ENCODE data around the gene RBM42. TPM values are rescaled to one million over a fixed set of nuclear protein-coding genes. Genes with fewer than 3 reads are reported as not detected.

RBM42 gene
- total RNA-seq, 1 experiment from 2014 or later: 87.7 TPM

DNA sequence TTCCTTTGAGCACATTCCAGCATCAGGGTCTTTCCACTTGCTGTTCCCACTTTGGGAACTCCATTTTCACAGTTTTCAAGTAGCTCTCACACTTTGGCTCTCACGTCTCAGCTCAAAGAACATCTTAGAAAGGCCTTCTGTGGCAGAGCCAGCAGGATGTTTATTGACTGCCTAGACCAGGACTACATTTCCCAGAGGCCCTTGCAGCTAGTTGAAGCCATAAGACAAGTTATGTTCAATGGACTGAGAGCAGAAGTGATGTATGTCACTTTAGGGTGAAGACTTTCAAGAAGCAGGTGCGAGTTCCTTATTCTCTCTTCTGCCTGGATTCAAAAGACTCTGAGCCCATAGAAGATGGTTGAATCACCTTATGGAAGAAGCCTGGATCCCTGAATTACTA lies 20.6 kb upstream of the RBM42 start:
- TF ChIP-seq, protein P1, sequence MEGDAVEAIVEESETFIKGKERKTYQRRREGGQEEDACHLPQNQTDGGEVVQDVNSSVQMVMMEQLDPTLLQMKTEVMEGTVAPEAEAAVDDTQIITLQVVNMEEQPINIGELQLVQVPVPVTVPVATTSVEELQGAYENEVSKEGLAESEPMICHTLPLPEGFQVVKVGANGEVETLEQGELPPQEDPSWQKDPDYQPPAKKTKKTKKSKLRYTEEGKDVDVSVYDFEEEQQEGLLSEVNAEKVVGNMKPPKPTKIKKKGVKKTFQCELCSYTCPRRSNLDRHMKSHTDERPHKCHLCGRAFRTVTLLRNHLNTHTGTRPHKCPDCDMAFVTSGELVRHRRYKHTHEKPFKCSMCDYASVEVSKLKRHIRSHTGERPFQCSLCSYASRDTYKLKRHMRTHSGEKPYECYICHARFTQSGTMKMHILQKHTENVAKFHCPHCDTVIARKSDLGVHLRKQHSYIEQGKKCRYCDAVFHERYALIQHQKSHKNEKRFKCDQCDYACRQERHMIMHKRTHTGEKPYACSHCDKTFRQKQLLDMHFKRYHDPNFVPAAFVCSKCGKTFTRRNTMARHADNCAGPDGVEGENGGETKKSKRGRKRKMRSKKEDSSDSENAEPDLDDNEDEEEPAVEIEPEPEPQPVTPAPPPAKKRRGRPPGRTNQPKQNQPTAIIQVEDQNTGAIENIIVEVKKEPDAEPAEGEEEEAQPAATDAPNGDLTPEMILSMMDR (IDR thresholded peaks at IDR 0.05; ENCODE audit: unreplicated experiment): no peak
- no peaks in the 10 kb centered on the region for H3K4me1 Mint-ChIP-seq (ENCODE audit: insufficient read depth, unreplicated experiment)
- CTCF ChIA-PET: no interaction called here
- H3K36me3 Mint-ChIP-seq (ENCODE audit: insufficient read depth, unreplicated experiment): peaks cover 10% of the 10 kb centered on the region
- no TSS peak for BruUV-seq (replicated peaks)
- no peak for DNase-seq (ENCODE audit: unreplicated experiment)
- intact Hi-C loops (cut with micrococcal nuclease): no loop called here
- peaks cover 7% of the 10 kb centered on the region for H3K9me3 Mint-ChIP-seq (ENCODE audit: unreplicated experiment)
- no peak overlapping the region for H3K4me3 Mint-ChIP-seq (ENCODE audit: unreplicated experiment)
- POLR2A ChIA-PET: interaction anchor here (1.3 kb wide), 1 partner anchor 36 kb away, joined by 4 read pairs; no protein-coding TSS in a partner anchor
- H3K27me3 Mint-ChIP-seq (ENCODE audit: insufficient read depth, unreplicated experiment): no peaks in the 10 kb centered on the region
- H3K27ac Mint-ChIP-seq (ENCODE audit: low read depth, unreplicated experiment): no peak overlapping the region

DNA sequence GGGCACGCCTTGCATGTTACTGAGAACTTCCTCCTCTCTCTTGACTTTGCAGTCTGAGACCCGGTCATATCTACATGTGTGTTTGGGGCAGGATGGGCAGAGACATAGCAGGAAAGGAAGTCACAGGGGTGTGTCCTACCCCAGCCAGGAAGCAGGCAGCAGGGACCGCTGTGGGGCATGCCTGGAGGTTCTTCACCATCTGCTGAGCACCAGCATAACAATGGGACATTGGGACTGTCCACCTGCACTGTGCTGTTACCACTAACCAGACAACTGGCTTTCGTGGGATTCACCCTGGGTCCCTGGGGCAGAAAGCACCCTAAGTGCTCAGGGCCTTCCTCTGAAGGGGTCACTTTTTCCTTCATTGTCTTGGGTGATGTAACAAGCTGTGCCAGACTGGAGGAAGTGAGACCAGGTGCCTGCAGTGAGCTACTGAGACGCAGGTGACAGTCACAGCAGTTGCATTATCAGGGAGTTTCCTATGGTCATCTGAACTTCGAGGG lies 18.9 kb upstream of the RBM42 start:
- DNase-seq (ENCODE audit: unreplicated experiment): no peak
- H3K9me3 Mint-ChIP-seq (ENCODE audit: unreplicated experiment): peaks cover 7% of the 10 kb centered on the region
- no peaks in the 10 kb centered on the region for H3K27me3 Mint-ChIP-seq (ENCODE audit: insufficient read depth, unreplicated experiment)
- BruUV-seq (replicated peaks): no TSS peak
- intact Hi-C loops (cut with micrococcal nuclease): no loop called here
- H3K4me3 Mint-ChIP-seq (ENCODE audit: unreplicated experiment): no peak overlapping the region
- H3K4me1 Mint-ChIP-seq (ENCODE audit: insufficient read depth, unreplicated experiment): no peaks in the 10 kb centered on the region
- TF ChIP-seq, protein P1 (IDR thresholded peaks at IDR 0.05; ENCODE audit: unreplicated experiment): no peak
- H3K27ac Mint-ChIP-seq (ENCODE audit: low read depth, unreplicated experiment): no peak overlapping the region
- ChIA-PET CTCF (interaction anchor here (0.9 kb wide), 1 partner anchor 38 kb away, joined by 3 read pairs; the partner anchor contains the start of gene COX6B1), POLR2A (no interaction called here)
- peaks cover 10% of the 10 kb centered on the region for H3K36me3 Mint-ChIP-seq (ENCODE audit: insufficient read depth, unreplicated experiment)

DNA sequence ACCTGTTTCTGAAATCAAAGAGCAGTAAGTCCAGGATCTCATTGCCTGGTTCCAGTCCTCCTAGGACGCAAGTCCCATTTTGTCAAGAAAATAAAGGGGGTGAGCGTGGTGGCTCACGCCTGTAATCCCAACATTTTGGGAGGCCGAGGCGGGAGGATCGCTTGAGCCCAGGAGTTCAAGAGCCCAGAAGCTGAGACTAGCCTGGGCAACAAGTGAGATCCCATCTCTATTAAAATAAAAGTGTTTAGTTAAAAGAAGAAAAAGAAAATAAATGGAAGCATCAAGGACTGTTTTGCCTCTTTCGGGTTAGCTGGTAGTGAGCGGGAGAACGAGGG lies 16.6 kb upstream of the RBM42 start:
- Mint-ChIP-seq H3K9me3 (ENCODE audit: unreplicated experiment) (peaks cover 7% of the 10 kb centered on the region), H3K27ac (ENCODE audit: low read depth, unreplicated experiment) (peak overlapping the region; percentile 81), H3K27me3 (ENCODE audit: insufficient read depth, unreplicated experiment) (no peaks in the 10 kb centered on the region), H3K4me1 (ENCODE audit: insufficient read depth, unreplicated experiment) (no peaks in the 10 kb centered on the region), H3K36me3 (ENCODE audit: insufficient read depth, unreplicated experiment) (peaks cover 18% of the 10 kb centered on the region), H3K4me3 (ENCODE audit: unreplicated experiment) (peak overlapping the region; percentile 82)
- CTCF ChIA-PET: interaction anchor here (0.7 to 2.0 kb wide), 4 partner anchors 22 to 898 kb away, joined by 3 to 17 read pairs (median 4); no protein-coding TSS in a partner anchor
- no TSS peak for BruUV-seq (replicated peaks)
- POLR2A ChIA-PET: interaction anchor here (0.6 to 3.1 kb wide), 11 partner anchors 14 to 676 kb away, joined by 3 to 12 read pairs (median 3); partner anchors contain the start of genes COX6B1 and UPK1A
- DNase-seq (ENCODE audit: unreplicated experiment): no peak
- TF ChIP-seq, protein P1 (IDR thresholded peaks at IDR 0.05; ENCODE audit: unreplicated experiment): no peak
- intact Hi-C loops (cut with micrococcal nuclease): no loop called here

DNA sequence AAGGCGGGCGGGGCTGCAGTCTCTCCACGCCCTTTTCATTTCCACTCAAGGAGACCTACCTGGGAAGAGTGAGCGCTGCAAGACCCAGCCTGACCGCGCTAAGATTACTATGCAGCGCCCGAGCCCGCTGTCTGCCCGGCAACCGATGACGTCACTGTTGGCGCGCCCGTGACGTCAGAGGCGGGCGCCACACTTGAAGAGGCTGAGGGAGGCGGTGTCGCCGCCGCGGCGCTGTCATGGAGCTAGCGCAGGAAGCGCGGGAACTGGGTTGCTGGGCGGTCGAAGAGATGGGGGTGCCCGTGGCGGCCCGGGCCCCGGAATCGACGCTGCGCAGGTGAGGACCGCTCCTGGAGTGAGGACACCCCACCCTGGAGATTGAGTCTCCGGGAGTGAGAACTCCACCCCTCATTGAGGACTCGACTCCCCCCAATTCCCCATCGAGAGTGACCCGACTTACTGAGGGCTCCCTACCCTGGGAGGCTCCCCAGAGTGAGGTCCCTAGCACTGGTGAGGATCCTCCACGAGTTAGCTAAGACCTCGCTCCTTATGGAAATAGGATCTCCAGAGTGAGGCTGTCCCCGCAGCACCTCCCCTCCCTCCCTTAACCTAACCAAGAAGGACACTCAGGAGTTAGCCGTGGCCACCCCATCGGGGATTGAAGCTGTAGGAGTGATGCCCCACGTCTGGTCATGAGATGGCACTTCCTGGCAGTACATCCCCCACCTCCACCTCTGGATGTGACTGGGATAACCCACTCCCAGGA lies 16.1 kb upstream of the RBM42 start, which contains the start of gene HAUS5:
TSS of gene HAUS5 (plus strand) at position 177 of the 763 bp plus-strand sequence. CDS start at position 237, 60 bp downstream.
- BruUV-seq (replicated peaks): no TSS peak
- H3K27me3 Mint-ChIP-seq (ENCODE audit: insufficient read depth, unreplicated experiment): no peaks in the 10 kb centered on the region
- intact Hi-C loops (cut with micrococcal nuclease): no loop called here
- POLR2A ChIA-PET: interaction anchor here (0.6 to 3.1 kb wide), 13 partner anchors 14 to 676 kb away, joined by 3 to 12 read pairs (median 3); partner anchors contain the start of genes COX6B1 and UPK1A
- TF ChIP-seq, protein P1 (IDR thresholded peaks at IDR 0.05; ENCODE audit: unreplicated experiment): no peak
- DNase-seq (ENCODE audit: unreplicated experiment): peak; percentile 92
- H3K9me3 Mint-ChIP-seq (ENCODE audit: unreplicated experiment): peaks cover 7% of the 10 kb centered on the region
- peak within 1 kb of the TSS; percentile 81 for H3K27ac Mint-ChIP-seq (ENCODE audit: low read depth, unreplicated experiment)
- H3K4me1 Mint-ChIP-seq (ENCODE audit: insufficient read depth, unreplicated experiment): no peaks in the 10 kb centered on the region
- H3K36me3 Mint-ChIP-seq (ENCODE audit: insufficient read depth, unreplicated experiment): peaks cover 18% of the 10 kb centered on the region
- CTCF ChIA-PET: interaction anchor here (0.5 to 2.0 kb wide), 4 partner anchors 23 to 242 kb away, joined by 3 to 17 read pairs (median 4); no protein-coding TSS in a partner anchor
- peak within 1 kb of the TSS; percentile 82 for H3K4me3 Mint-ChIP-seq (ENCODE audit: unreplicated experiment)

Data from MCF 10A (cell line).